ENCODE data around the gene WDR64.

DNA sequence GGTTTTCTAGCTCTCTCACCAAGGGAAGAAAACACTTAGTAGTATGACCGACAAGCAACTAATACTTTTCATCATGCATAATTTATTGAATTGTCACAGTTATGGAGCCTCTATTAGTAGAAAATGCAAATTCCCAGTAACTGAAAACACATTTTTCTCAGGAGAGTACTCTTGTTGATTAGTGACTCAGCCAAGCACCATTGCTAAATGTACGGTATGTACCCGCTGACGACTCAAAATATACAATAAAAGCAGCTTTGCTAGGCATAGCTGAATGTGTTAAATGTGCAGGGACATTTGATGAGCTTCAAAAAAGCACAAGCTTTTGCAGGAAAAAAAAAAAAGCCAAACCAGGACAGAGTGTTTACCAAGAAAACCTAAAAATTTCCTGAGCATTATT lies 63.9 kb downstream of the WDR64 start:
- TF ChIP-seq POLR2A (IDR thresholded peaks at IDR 0.05; ENCODE audit: low read length) (no peak), MAZ (IDR thresholded peaks at IDR 0.05; ENCODE audit: borderline replicate concordance, low read depth, low read length) (no peak), CEBPB (IDR thresholded peaks at IDR 0.05) (no peak), POLR2AphosphoS2 (conservative IDR thresholded peaks at IDR 0.05; ENCODE audit: low read length) (no peak)
- TF ChIP-seq, protein P1, sequence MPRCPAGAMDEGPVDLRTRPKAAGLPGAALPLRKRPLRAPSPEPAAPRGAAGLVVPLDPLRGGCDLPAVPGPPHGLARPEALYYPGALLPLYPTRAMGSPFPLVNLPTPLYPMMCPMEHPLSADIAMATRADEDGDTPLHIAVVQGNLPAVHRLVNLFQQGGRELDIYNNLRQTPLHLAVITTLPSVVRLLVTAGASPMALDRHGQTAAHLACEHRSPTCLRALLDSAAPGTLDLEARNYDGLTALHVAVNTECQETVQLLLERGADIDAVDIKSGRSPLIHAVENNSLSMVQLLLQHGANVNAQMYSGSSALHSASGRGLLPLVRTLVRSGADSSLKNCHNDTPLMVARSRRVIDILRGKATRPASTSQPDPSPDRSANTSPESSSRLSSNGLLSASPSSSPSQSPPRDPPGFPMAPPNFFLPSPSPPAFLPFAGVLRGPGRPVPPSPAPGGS (IDR thresholded peaks at IDR 0.05): no peak

Data from A549 (cell line).